AG20443 (cell line): ENCODE results near the gene ILK.

Experiments used
- DNase-seq: peaks from one replicate; pipeline ENCODE4 v3.0.0; 2012; ENCODE audit warnings: low spot score, mixed read lengths

ILK gene

DNA sequence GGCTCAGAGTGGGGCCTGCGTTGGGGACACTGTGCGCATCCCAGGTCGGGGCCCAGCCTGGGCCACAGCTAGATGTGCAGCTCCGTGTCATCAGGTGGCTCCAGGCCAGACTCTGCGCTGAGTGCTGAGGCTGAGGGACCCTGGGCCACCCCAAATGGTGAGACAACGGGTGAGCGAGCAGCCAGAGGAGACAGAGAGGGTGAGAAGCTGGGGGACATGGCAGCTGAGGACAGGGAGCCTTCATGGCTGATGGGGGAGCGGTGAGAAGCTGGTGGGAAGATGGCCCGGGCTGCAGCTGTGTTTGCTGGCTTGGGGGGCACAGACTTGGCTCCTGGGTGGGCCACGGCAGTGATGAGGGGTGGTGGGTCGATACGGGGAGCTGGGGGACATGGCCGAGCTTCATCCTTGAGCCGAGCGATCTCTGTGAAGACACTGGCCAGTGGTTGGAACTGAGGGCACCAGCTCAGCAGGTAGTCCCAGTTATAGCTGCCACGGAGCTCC is 18.2 kb downstream of the ILK start:
- DNase-seq: no peak

DNA sequence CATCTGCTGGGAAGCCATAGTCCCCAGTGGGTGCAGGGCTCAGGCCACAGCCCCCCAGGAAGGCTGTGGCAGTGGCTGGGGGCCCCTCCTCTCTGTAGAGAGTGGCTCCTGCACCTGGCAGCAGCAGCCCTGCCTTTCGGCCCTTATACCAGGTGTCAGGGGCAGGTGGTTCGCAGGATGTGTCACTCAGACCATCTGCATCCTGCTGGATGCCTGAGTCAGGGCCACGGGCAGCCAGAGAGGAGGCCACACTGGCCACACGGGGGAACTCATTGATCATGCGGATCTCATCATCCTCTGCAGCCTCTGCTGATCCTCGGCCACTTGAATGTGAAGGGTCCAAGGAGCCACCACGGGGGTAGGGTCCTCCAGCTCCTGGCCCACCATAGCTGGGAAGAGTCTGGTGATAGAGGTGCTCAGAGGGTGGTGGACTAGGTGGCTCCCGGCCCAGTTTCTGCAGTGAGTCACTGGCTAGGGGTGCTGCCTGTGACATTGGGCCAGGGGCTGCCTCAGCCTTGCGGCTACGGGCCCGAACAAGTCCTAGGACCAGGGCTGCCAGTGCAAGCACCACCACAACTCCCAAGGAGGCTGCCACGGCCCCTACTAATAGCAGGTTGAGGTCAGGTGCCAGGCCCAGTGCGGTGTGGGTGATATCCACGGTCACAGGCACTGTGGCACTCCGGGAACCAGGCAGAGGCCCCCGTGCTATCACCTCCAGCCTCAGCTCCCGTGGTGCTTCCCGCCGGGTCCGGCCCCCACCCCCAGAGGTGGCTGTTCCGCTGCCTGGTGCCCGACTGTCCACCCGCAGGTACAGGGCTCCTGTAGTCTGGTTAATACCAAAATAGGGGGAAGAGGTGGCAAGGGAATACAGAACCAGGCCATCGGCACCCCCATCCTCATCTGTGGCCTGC is 18.9 kb downstream of the ILK start:
- DNase-seq: no peak

DNA sequence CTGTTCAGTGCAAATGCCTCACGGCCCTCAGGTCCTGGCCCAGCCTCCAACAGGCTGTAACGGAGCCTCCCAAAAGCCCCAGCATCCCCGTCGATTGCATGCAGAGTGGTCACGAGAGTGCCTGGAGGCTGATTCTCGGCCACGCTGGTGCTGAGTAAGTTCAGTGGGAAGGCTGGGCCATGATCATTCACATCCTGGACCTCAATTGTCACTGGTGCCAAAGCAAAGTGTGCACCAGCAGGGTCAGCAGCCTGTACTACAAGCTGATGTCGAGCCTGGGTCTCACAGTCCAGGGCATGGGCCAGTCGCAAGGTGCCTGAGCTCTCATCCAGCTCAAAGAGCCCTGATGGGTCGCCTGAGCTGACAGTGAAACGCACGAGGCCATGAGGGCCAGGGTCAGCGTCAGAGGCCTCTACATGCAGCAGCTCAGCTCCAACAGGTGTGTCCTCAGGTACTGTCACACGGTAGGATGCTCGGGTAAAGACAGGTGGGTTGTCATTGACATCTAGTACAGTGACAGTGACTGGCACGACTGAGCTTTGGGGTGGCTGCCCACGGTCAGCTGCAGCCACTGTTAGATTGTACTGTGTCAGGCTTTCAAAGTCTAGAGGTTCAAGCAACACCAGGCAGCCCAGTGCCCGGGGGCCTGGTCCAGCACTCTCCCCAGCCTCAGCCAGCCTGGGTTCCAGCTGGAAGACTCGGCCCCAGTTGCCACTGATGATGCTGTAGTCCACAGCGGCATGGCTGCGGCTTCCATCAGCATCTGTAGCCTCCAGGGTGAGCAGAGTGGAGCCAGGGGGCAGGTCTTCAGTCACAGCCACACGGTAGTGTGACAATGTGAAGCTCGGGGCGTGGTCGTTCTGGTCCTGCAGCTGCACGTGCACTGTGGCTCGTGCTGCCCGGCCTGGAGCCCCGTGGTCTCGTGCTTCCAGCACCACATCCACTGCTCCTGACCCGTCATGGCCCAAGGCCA is 20.1 kb downstream of the ILK start:
- DNase-seq: no peak

DNA sequence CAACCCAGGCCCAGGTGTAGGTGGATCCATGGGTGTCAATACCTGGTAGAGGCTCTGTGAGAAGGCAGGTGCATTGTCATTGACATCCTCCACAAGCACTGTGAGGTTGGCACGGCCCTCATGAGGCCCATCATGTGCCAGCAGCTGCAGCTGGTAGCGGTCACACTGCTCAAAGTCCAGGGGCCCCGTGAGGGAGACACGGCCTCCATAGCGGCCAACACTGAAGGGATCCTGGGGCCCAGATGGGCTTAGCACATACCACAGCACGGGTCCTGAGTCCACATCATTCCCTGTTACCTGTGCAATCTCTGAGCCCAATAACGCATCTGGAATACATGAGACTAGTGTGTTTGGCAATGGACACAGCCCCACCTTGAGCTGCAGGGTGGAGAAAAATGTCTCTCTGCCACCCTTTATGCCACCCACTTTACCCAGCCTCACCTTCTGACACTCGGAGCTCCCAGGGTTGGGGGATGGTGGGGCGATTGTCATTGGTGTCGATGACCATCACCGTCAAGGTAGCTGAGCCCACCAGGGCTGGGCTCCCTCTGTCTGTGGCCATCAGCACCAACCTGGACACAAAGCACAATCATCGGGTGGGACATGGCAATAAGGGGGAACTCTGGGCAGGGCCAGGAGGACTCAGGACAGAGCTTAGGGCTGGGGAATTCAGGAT is 21.7 kb downstream of the ILK start:
- no peak for DNase-seq

DNA sequence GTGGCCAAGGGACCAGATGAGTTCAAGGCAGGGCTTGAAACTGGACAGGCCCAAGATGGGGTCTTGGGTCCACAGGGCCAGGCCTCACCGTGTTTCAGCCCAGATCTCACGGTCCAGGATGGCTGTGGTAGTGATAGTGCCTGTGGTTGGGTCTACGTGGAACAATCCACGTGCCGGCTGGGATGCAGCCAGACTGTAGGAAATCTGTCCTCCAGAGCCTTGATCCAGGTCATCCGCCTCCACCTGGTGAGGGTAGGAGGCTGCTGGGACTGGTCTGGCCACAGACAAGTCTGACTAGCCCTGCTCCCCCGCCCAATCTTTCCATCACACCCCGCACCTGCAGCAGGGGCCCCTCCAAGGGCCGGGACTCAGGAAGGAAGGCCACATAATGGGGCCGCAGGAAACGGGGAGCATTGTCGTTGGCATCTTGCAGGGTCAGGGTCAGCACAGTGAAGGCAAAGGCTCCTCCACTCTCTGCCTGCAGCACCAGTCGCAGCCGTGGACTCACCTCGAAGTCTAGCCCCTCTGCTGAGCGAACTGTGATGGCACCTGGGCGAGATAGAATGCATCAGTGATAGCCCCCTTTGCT is 22.4 kb downstream of the ILK start:
- DNase-seq: no peak

DNA sequence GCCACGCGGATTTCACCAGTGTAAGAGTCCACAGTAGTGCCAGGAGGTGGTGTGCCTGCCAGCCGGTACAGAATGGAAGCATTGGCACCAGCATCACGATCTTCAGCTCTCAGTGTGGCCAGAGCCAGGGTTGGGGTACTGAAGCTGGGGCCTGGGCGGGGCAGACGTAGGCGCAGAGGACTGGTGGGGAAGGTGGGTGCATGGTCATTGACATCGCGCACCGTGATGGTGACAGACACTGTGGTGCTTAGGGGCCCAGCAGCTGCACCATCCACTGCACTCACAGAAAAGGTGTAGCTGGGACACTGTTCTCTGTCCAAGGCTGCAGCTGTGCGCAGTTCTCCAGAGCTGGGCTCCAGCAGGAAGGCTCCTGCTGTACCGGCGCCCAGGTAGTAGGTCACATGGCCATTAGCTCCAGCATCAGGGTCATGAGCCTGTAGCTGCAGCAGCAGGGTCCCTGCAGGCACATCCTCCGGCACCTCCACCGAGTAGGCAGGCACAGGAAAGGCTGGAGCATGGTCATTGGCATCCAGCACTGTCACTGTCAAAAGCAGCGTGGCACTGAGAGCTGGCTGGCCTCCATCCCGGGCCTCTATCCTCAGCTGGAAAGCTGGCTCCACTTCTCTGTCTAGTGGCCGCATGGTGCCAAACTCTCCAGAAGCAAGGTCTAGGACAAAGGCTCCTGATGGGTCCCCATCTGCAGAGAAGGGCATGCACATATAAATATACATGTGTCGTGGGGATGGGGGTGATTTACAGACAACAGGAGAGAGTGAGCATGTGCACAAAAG is 23.6 kb downstream of the ILK start:
- DNase-seq: no peak

DNA sequence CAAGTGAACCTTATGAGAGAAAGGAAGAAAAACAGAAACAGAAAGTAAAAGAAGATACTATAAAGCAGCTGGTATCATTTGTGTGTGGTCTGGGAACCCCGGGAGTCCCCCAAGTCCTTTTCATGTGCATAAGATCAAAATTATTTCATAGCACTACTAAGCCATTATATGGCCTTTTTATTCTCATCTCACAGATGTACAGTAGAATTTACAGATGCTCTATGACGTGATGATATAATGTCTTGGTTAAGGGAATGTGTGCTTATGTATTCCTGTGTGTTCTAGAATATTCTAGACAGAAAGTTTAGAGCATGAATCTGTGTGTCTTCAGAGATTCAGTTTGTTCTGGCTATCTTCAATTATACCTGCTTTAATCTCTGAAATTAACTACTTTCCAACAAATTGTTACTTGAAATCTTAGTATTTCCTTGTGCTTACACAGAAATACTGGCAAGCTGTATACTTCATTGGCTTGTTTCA is 24.2 kb downstream of the ILK start:
- DNase-seq: no peak

DNA sequence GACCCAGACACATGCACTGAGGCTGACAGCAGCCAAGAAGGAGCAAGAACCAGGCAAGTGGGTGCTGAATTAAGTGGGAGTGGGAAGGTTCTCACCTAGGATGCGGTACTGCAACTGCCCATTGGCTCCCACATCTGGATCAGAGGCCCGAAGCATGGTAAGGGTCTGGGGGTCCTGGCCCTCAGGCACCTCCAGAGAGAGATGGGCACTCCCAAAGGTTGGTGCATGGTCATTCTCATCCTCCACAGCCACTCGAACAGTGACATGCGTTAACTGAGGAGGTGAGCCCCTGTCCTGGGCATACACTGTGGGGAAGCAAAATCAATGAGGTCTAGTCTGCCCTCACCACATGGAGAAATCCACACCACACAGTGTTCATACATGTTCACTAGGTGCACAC is 25.0 kb downstream of the ILK start:
- DNase-seq: no peak

DNA sequence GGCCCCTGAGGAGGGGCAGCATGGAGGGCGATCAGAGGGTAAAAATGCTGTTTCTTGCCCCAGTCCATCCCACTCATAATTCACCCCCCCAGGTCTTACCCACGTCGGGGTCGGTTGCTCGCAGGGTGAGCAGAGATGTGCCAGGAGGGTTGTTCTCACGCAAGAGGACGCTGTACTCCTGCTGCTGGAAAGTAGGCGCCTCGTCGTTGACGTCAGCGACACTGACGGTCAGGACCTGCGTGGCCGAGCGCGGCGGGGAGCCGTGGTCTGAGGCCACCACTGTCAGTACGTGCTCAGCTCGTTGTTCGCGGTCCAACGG is 26.0 kb downstream of the ILK start:
- no peak for DNase-seq

DNA sequence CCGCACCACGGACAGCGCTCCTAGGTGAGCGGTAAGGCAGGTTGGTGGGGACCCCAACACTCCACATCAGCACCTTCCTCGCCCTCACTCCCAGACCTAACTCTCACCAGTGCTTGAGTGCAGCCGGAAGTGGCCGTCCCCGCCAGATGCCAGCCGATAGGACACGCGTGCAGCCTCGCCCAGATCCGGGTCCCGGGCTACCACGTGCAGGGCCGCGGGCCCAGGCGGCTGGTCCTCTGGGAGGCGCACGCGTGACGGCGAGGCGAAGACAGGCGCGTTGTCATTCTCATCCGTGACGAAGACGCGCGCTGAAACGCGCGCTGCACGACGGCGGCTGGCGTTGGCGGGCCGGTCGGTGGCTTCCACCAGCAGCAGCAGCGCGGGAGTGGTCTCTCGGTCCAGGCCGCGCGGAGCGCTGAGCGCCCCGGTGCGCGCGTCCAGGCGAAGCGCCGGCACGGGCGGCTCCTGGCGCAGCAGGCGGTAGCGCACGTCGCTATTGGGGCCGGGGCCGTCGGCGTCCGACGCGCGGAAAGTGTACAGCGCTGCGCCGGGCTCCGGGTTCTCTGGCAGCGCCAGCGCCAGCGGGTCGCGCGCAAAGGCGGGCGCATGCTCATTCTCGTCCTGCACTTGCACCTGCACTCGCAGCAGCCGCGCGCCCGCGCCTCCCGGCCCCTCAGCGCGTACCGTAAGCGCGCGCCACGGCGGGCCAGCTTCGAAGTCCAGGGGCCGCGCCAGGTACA is 26.5 kb downstream of the ILK start:
- no peak for DNase-seq

DNA sequence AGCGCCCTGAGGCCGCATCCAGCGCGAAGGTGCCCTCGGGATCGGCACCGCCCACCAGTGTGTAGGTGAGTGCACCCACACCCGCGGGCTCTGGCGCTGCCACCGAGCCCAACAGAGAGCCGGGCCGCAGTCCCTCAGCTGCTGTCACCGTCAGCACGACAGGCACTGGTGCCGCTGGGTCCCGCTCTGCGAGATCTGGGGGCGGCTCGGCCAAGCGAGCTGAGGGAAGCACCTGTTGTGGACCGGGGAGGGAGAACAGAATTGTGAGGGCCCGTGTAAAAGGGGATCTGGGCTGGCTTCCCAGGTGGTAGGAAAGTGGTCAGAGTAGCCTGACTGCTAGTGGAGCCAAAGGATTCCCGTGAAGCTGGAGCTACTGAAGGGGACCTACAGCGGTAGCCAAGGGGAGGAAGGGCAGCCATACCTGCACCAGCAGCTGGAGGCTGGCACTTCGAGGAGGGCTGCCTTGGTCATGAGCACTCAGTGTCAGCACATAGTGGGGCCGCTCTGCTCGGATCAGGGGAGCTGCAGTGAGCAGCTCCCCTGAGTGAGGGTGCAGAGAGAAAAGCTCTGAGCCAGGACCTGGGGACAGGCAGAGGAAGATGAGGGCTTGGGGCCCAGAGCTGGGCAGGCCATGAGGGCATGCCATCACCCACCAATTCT is 27.2 kb downstream of the ILK start:
- DNase-seq: no peak

DNA sequence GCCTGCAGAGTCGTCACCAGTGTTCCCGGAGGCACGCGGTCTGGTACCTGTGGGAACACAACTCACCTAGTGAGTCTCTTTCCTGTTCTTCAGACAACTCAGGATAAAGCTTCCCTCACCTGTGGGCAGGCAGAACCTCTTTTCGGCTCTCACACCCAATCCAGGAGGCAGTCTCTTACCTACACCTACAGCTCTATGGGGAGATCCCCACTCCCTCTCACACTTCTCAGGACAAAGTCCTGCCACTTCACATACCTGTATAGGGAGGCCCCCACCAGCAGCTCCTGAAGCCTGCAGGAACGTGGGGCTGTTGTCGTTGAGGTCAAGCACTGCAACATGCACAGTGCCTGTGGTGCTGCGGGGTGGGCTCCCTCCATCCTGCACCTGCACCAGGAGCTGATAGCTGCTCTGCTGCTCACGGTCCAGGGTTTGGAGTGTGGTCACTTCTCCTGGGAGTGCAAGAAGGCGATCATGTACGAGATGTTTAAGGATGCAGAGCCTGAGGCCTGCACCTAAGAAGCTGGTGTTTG is 27.9 kb downstream of the ILK start:
- DNase-seq: no peak

DNA sequence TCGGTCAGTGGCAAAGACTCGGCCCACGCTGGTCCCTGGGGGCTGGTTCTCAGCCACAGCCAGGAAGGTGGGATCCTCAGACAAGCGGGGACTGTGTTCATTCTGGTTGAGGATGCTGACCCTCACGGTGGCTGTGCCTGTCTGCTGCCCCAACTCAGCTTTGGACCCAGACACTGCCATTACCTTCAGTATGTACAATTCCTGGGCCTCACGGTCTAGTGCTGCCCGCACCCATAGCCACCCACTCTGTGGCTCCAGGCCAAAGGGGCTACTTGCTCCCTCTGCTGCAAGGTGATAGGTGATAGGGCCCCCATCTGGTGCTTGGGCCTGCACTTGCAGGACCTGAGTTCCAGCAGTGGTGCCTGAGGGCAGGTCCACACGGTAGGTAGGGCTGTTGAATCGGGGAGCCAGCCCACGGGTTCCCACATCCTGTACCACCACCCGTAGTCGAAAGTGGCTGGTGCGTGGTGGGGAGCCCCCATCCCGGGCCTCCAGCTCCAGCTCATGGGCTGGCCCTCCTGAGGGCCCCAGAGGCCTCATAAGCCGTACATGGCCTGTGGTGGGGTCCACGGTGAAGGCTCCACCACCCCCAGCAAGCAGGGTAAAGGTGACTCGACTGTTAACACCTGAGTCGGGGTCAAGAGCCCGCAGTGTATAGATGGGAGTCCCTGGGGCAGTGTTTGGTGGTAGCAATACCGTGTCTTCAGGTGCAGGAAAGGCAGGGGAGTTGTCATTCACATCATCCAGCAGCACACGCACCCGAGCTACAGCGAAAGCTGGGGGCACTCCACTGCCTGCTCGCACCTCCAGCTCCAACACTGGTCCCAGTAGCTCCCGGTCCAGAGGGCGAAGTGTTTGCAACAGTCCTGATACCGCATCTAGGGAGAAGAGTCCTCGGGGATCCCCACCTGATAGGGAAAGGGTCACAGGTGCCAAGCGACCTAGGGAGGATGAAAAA is 28.8 kb downstream of the ILK start:
- DNase-seq: no peak

DNA sequence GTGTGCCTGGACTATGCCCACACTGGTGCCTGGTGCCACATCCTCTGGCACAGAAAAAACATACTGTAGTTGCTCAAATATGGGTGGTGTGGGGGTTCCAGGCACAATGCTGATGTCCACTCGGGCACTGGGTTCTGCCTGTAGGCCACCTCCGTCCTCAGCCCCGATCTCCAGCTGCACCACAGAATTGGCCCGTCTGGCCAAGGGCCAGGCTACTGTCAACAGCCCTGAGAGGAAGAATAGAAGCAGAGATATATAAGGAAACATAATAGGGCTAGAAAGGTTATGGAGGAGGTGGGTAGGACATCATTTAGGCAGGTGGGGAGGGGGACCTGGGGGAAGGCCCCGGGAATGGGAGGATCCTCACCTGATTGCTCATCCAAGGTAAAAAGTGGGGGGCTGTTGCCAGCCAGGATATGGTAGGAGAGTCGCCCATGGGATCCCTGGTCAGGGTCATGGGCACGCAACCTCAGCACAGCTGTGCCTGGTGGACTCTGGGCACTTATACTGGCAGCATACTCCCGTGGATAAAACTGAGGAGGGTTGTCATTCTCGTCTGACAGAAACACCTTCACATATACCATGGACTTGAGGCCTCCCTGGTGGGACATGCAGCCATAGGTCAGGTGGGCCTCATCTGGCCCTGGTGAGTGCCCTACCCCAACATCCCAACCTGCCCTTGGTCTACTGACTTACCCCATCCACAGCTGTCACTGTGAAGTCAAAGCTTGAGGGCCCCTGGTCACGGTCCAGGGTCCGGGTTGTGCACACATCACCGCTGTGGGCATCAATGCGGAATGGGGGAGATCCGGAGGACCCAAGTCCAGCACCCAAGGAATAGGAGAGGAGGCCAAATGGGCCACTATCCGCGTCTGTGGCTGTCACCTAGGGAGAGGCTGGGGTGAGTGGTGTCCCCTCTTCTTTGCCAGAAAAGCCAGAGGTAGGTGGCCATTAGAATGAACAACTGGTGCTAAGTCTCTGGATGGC is 30.1 kb downstream of the ILK start:
- no peak for DNase-seq

DNA sequence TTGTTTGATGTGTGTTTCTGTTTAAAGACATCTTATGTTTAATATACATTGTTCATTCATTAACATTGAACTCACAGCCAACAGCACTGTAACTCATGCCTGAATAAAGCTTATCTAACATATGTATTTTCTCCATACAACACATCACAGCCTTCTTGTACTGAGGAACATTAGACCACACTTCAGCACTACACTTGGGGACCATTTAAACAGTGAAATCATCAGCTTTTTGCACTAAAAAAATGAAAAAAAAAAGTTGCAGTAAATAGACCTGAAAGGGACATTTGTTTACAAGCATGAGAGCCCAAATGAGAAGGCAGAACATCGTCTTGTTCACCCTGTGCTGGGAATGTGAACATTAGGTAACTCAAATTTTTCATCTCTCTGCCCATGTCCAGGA is 31.0 kb downstream of the ILK start:
- DNase-seq: no peak

DNA sequence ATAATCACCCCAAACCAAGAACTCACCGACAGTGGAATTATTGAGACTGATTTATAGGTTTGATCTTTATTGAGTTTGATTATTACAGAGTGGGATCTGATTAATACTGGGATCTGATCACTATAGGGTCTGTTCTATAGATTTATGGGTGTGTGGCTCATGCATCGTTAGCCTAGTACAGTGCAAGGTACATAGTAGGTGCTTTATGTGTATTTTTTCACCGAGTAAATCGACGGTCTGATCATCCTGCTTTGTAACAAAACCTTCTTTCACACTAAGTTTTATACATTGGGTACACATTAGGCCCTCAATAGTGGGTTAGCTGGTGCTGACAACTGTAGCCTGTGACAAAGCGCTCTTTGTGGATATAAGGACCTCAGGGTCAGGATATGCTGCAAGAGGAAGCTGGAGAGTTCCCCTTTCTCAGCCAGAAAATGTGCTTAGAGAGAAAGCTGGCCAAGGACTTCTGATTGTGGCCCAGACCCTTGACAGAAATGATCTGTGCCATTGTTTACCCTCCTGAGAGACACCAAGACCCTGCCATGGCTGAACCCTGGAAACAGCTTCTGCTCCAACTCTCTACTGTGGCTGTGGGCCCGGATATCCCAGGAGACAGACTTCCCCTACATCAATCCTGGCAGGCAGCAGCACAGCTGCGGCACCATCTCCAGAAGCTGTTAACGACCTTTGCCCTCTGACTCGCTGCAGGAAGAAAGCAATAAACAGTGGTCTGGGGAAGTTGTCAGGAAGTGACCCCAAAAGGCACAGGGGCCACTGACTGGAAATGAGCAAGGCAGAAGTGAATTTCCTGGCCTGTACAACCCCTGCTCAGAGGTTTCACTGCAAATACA is 31.7 kb downstream of the ILK start:
- DNase-seq: no peak
